ENCODE data around the gene COA5. TPM values are rescaled to one million over a fixed set of nuclear protein-coding genes. Genes with fewer than 3 reads are reported as not detected.

The COA5 gene
- total and polyA plus RNA-seq, 4 donors, result 20.2 to 60.7 (median 38.6) TPM

DNA sequence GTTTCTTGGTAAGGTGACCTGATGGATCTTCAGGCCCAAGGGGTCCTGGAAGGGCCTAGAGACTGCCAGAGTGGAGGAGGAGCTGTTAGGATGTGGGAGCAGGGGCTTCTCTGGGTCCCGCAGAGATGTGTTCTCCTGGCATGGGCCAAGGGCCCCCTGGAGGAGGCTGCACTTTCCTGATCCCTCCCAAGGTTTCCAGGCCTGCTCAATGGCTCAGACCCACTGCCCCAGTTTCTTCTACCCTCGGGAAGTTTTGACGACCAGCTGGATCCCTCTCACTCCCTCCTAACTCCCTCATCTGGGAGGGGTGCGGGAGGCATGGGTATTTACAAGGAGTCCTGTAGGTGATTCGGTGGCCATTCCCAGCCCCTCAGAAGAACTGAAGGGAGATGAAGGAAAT lies 36.1 kb downstream of the COA5 start:
- WGBS, 2 donors, result 91 to 95% methylated on average over 5 of the region's 5 CpGs
- H3K27ac ChIP-seq (ENCODE audit: low read depth in 1 of 2, low read length in 1 of 2), result no peak overlapping the region
- no peak for DNase-seq
- H3K36me3 ChIP-seq (ENCODE audit: control insufficient read depth in 4 of 4, insufficient read depth in 4 of 4, low read length in 4 of 4), result peaks cover 3 to 71% (median 11%) of the 10 kb centered on the region in 4 donors
- no peak for ATAC-seq (ENCODE audit: insufficient read depth, low FRiP score)
- no peaks in the 10 kb centered on the region for H3K9me3 ChIP-seq (ENCODE audit: control insufficient read depth in 4 of 4, insufficient read depth in 3 of 4, low read length in 3 of 4)
- TF ChIP-seq, protein P1, sequence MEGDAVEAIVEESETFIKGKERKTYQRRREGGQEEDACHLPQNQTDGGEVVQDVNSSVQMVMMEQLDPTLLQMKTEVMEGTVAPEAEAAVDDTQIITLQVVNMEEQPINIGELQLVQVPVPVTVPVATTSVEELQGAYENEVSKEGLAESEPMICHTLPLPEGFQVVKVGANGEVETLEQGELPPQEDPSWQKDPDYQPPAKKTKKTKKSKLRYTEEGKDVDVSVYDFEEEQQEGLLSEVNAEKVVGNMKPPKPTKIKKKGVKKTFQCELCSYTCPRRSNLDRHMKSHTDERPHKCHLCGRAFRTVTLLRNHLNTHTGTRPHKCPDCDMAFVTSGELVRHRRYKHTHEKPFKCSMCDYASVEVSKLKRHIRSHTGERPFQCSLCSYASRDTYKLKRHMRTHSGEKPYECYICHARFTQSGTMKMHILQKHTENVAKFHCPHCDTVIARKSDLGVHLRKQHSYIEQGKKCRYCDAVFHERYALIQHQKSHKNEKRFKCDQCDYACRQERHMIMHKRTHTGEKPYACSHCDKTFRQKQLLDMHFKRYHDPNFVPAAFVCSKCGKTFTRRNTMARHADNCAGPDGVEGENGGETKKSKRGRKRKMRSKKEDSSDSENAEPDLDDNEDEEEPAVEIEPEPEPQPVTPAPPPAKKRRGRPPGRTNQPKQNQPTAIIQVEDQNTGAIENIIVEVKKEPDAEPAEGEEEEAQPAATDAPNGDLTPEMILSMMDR (IDR thresholded peaks at IDR 0.05; ENCODE audit: control extremely low read depth, extremely low read depth), result no peak
- H3K4me3 ChIP-seq, result no peak overlapping the region
- no peaks in the 10 kb centered on the region for H3K4me1 ChIP-seq (ENCODE audit: control insufficient read depth in 5 of 5, insufficient read depth in 5 of 5, low read length in 5 of 5)
- no peak overlapping the region for H3K9ac ChIP-seq (ENCODE audit: insufficient read depth in 1 of 2, low read length in 2 of 2)
- H3K27me3 ChIP-seq (ENCODE audit: control insufficient read depth in 3 of 3, insufficient read depth in 3 of 3, low read length in 2 of 3), result no peaks in the 10 kb centered on the region

DNA sequence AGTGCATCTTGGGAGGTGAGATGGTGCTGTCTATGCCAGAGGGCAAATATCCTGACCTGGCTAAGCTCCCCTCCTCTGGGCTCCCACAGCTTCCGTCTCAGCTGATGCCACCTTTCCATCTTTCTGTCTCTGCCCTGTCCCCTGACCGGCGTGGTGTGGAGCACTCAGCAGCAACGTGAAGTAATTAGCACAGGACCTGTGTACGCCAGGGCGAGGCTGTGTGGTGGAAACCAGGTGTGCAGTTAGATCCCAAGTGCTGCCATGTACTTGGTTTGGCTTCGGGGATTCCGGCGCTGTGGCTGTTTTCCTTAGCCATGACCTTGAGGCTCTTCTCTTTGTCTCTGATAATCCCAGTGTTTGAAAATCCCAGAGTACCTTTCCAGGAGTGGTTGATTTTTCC lies 36.5 kb downstream of the COA5 start:
- ATAC-seq (ENCODE audit: insufficient read depth, low FRiP score) (no peak), DNase-seq (no peak)
- Histone ChIP-seq H3K4me1 (ENCODE audit: control insufficient read depth in 5 of 5, insufficient read depth in 5 of 5, low read length in 5 of 5) (no peaks in the 10 kb centered on the region), H3K27me3 (ENCODE audit: control insufficient read depth in 3 of 3, insufficient read depth in 3 of 3, low read length in 2 of 3) (no peaks in the 10 kb centered on the region), H3K9me3 (ENCODE audit: control insufficient read depth in 4 of 4, insufficient read depth in 3 of 4, low read length in 3 of 4) (no peaks in the 10 kb centered on the region), H3K4me3 (no peak overlapping the region), H3K36me3 (ENCODE audit: control insufficient read depth in 4 of 4, insufficient read depth in 4 of 4, low read length in 4 of 4) (peaks cover 3 to 71% (median 12%) of the 10 kb centered on the region in 4 donors), H3K9ac (ENCODE audit: insufficient read depth in 1 of 2, low read length in 2 of 2) (no peak overlapping the region), H3K27ac (ENCODE audit: low read depth in 1 of 2, low read length in 1 of 2) (no peak overlapping the region)
- TF ChIP-seq, protein P1 (IDR thresholded peaks at IDR 0.05; ENCODE audit: control extremely low read depth, extremely low read depth), result no peak
- WGBS, 2 donors, result 95 to 97% methylated on average over 9 of the region's 9 CpGs

DNA sequence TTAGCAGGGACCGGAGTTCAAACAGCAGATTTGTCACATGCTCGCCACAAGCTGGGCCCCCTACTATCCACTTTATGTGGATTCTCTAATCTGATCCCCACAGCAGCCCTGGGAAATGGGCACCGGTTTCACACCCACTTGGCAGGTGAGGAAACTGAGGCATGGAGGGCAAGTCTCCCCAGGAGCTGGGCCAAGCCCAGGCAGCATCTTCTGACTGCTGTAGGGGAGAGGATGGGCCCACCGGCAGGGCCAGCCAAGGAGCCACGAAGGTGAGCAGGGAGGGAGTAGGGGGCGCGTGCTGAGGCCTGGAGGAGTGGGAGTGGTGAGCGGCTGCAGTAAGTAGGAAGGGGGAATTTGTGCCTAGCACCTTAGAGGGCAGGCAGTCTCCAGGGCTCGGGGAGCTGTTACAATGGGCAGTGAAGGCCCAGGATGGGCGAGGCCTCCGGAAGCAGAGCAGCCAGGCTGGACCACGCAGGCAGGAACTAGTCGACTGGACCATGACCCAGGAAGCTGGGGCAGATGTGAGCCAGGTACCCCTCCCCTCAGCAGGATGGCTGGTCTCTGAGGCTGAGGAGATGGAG lies 37.1 kb downstream of the COA5 start:
- no peaks in the 10 kb centered on the region for H3K27me3 ChIP-seq (ENCODE audit: control insufficient read depth in 3 of 3, insufficient read depth in 3 of 3, low read length in 2 of 3)
- H3K4me1 ChIP-seq (ENCODE audit: control insufficient read depth in 5 of 5, insufficient read depth in 5 of 5, low read length in 5 of 5), result no peaks in the 10 kb centered on the region
- no peak for DNase-seq
- H3K9me3 ChIP-seq (ENCODE audit: control insufficient read depth in 4 of 4, insufficient read depth in 3 of 4, low read length in 3 of 4), result no peaks in the 10 kb centered on the region
- H3K36me3 ChIP-seq (ENCODE audit: control insufficient read depth in 4 of 4, insufficient read depth in 4 of 4, low read length in 4 of 4), result peaks cover 3 to 70% (median 17%) of the 10 kb centered on the region in 4 donors
- no peak overlapping the region for H3K27ac ChIP-seq (ENCODE audit: low read depth in 1 of 2, low read length in 1 of 2)
- no peak overlapping the region for H3K4me3 ChIP-seq
- H3K9ac ChIP-seq (ENCODE audit: insufficient read depth in 1 of 2, low read length in 2 of 2), result no peak overlapping the region
- no peak for ATAC-seq (ENCODE audit: insufficient read depth, low FRiP score)
- WGBS, 2 donors, result 91 to 96% methylated on average over 13 of the region's 13 CpGs
- TF ChIP-seq, protein P1 (IDR thresholded peaks at IDR 0.05; ENCODE audit: control extremely low read depth, extremely low read depth), result no peak

DNA sequence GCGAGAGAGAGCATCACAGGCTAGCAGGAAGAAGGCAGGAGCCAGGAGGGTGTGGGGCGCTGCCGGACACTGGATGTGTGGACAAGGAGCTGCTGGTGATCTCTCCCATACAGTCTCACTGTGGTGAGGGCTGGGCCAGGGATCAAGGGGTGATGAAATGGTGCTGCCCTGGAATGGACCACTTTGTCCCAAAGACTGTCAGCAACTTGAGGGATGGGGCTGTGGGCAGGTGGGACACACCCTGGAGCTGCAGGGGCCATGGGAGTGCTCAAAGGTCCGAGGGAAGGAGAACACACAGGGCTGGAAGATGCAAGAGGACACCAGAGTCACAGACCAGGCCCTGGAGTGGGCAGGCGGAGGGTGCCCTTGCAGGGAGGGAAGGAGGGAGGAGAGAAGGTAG lies 38.0 kb downstream of the COA5 start:
- peaks cover 3 to 76% (median 14%) of the 10 kb centered on the region in 4 donors for H3K36me3 ChIP-seq (ENCODE audit: control insufficient read depth in 4 of 4, insufficient read depth in 4 of 4, low read length in 4 of 4)
- ATAC-seq (ENCODE audit: insufficient read depth, low FRiP score) (no peak), DNase-seq (no peak)
- no peak overlapping the region for H3K27ac ChIP-seq (ENCODE audit: low read depth in 1 of 2, low read length in 1 of 2)
- H3K27me3 ChIP-seq (ENCODE audit: control insufficient read depth in 3 of 3, insufficient read depth in 3 of 3, low read length in 2 of 3), result no peaks in the 10 kb centered on the region
- no peak overlapping the region for H3K4me3 ChIP-seq
- TF ChIP-seq, protein P1 (IDR thresholded peaks at IDR 0.05; ENCODE audit: control extremely low read depth, extremely low read depth), result no peak
- H3K9ac ChIP-seq (ENCODE audit: insufficient read depth in 1 of 2, low read length in 2 of 2), result no peak overlapping the region
- no peaks in the 10 kb centered on the region for H3K4me1 ChIP-seq (ENCODE audit: control insufficient read depth in 5 of 5, insufficient read depth in 5 of 5, low read length in 5 of 5)
- H3K9me3 ChIP-seq (ENCODE audit: control insufficient read depth in 4 of 4, insufficient read depth in 3 of 4, low read length in 3 of 4), result no peaks in the 10 kb centered on the region
- WGBS, 2 donors, result 95% methylated on average over 5 of the region's 5 CpGs
